Gastroesophageal sphincter (tissue), 4 donors: ENCODE data around the gene CORO6. TPM values are rescaled to one million over a fixed set of nuclear protein-coding genes. Genes with fewer than 3 reads are reported as not detected.

Experiments used
- ATAC-seq: fragments of 150-250 bp; one replicate; pipeline ENCODE4 v1.9.1; 2016; ENCODE audit warnings: mild to moderate bottlenecking, moderate library complexity
- H3K27ac ChIP-seq, 4 donors: fragments of 200-600 bp; sonication (generic) in 3 of 4; 1 replicate in 3 of 4; 2 replicates in 1 of 4; pipeline ENCODE4 v1.5.1; 2016 to 2019
- H3K27me3 ChIP-seq: fragments of 200-600 bp; sonication (generic); one replicate; pipeline ENCODE4 v1.5.1; 2019
- H3K36me3 ChIP-seq, 2 donors: fragments of 200-600 bp; sonication (generic); one replicate each; pipeline ENCODE4 v1.5.1; 2019; ENCODE audit warnings: control low read depth in 1 of 2
- H3K4me1 ChIP-seq, 3 donors: fragments of 200-600 bp; sonication (generic); 1 replicate in 2 of 3; 2 replicates in 1 of 3; pipeline ENCODE4 v1.5.1; 2016 to 2019; ENCODE audit warnings: control low read depth in 2 of 3
- H3K4me3 ChIP-seq, 2 donors: fragments of 200-600 bp; sonication (generic); one replicate each; pipeline ENCODE4 v1.5.1; 2019; ENCODE audit warnings: mild to moderate bottlenecking in 1 of 2, moderate library complexity in 1 of 2
- H3K9me3 ChIP-seq, 3 donors: fragments of 200-600 bp; sonication (generic); one replicate each; pipeline ENCODE4 v1.5.1; 2017 to 2019; ENCODE audit warnings: control low read depth in 2 of 3
- CTCF ChIP-seq, 4 experiments: fragments of 200-600 bp in 2 of 4; fragments of 450-650 bp in 2 of 4; sonication (generic) in 1 of 4; IDR thresholded peaks; one replicate each; pipeline ENCODE4 v1.5.1; 2017 to 2019; ENCODE audit warnings: antibody characterized with exemption in 4 of 4, mild to moderate bottlenecking in 2 of 4, moderate library complexity in 2 of 4
- EP300 ChIP-seq: sonication (generic); formaldehyde crosslinking; IDR thresholded peaks from one replicate; pipeline ENCODE4 v1.6.1; 2017; ENCODE audit warnings: antibody characterized with exemption, mild to moderate bottlenecking
- POLR2A ChIP-seq, 2 donors: fragments of 450-650 bp; IDR thresholded peaks; one replicate each; pipeline ENCODE4 v1.6.1; 2017; ENCODE audit warnings: antibody characterized with exemption in 2 of 2, mild to moderate bottlenecking in 2 of 2, moderate library complexity in 1 of 2
- POLR2AphosphoS5 ChIP-seq: sonication (generic); formaldehyde crosslinking; IDR thresholded peaks from one replicate; pipeline ENCODE4 v1.6.1; 2017; ENCODE audit warnings: antibody characterized with exemption
- WGBS, 2 donors: methylation state at CpG; one replicate each; pipeline ENCODE4 v1.1.5; 2018; ENCODE audit warnings: low coverage in 1 of 2; 5-methylcytosine and 5-hydroxymethylcytosine counted together
- total RNA-seq, 4 donors: library from RNA; depleted of rRNA; stranded (reverse); fragments of >200 nt; gene quantifications; one replicate each; pipeline ENCODE4 v1.1.0, GENCODE V29; 2016

CORO6 gene
- total RNA-seq, 4 donors from 2014 or later, result 18.1 to 138 (median 39.4) TPM

GRCh38 chr17:29594519-29595090 lies 28.1 kb downstream of the CORO6 start:
- no peaks in the 10 kb centered on the region for H3K9me3 ChIP-seq
- no peaks in the 10 kb centered on the region for H3K36me3 ChIP-seq
- H3K4me1 ChIP-seq, result peaks cover 0 to 78% (median 49%) of the 10 kb centered on the region in 3 donors
- TF ChIP-seq EP300 (no peak), POLR2A (IDR thresholded peaks at IDR 0.05) (no peak), CTCF (IDR thresholded peaks at IDR 0.05) (no peak), POLR2AphosphoS5 (no peak)
- WGBS, 2 donors, result 47 to 60% methylated on average over 1 to 2 of the region's 11 CpGs
- H3K4me3 ChIP-seq, result peak overlapping the region in 1 of 2 donors; percentile 76
- no peak for ATAC-seq
- no peaks in the 10 kb centered on the region for H3K27me3 ChIP-seq
- H3K27ac ChIP-seq, result peak overlapping the region in 1 of 4 donors; percentile 76

DNA sequence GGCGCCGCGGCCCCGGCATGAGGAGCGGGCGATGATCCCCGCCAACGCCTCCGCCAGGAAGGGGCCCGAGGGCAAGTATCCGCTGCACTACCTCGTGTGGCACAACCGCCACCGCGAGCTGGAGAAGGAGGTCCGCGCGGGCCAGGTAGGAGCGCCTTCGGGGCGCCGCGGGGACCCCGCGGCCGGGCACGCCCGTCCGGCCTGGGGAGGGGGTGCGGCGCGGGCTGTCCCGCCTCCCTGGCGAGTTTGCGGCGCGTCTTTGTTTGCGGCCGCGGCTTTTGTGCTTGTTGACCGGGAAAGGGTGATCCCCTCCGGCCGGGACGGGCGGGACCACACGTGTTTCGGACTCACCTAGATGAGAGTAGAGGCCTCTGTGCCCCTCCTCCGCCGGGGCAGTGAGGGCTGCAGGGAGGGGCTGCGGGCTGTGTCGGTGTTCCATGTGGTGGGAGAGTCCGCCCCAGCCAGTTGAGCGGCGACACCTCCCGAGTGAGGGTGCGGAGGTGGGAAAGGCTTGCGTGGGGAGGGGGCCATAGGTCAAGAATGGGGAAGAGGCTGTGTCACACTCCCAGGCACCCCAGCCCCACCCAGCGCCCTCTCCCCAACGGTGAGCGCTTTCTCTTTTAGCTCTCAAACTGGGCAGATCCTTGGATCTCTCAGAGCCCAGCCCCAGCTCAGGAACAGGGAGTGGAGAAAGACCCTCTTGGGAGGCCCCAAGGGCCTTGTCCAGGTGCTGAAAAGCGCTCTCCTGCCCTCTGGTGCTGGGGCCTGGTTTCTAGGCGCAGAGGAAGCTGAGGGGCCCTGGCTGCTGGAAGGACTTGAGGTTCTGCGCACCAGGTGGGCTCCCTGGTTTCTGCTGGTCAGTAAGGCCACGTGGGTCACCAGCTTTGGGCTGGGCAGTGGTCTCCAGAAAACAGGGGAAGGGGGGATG lies 28.9 kb downstream of the CORO6 start:
- no peaks in the 10 kb centered on the region for H3K9me3 ChIP-seq
- H3K4me1 ChIP-seq, result peaks cover 0 to 78% (median 49%) of the 10 kb centered on the region in 3 donors
- peak overlapping the region in 3 of 4 donors; percentile 24 to 76 (median 62) for H3K27ac ChIP-seq
- no peak for ATAC-seq
- H3K4me3 ChIP-seq, result peak overlapping the region; percentile 60 to 76
- no CpG with 5 or more reads among the region's 64 CpGs for WGBS, 2 donors
- no peaks in the 10 kb centered on the region for H3K36me3 ChIP-seq
- no peaks in the 10 kb centered on the region for H3K27me3 ChIP-seq
- no peak for TF ChIP-seq POLR2AphosphoS5
- no peak for TF ChIP-seq EP300
- peak in 2 of 4 experiments; percentile 13 to 41 for TF ChIP-seq CTCF (IDR thresholded peaks at IDR 0.05)

DNA sequence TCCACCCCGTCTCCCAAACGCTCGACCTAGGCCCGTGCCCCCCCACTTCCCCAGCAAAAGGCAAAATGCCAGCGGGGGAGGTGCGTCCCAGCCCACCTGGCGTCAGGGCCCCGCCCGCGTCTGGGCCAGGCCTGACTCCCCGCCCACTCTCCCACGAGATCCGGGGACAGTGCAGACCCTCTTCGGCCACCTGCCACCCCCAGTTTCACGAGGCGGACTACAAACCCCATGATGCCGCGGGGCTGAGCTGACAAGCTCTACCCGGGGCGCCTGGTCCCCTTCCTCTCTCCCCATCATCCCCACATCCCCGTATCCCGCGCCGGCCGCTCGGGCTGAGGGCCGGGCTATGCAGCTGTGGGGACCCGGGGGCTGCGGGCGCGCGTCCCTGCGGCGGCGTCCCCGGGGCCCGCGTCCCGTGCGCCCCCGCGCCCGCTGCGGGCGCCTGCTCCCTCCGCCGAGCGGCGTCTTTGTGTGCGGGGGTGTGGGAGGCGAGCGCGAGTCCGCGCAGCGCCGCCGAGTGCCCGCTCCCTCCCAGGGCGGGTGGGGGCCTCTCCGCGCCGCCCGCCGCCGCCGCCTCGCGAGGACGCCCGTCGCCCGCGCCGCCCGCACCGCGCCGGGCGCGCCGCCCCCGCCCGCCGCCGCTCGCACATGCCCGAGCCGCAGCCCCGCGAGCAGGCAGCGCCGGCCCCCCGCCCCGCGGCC lies 29.7 kb downstream of the CORO6 start, which contains the start of gene ANKRD13B:
ANKRD13B (plus strand) TSS at position 283 of the 702 bp plus-strand sequence. CDS start 490 bp downstream, outside the sequence.
- WGBS, 2 donors, result no CpG with 5 or more reads among the region's 96 CpGs

More for the DNA sequence above, 29.7 kb downstream of the CORO6 start, which contains the start of gene ANKRD13B:
- Histone ChIP-seq H3K9me3 (no peaks in the 10 kb centered on the region), H3K4me3 (peak within 1 kb of the TSS; percentile 60 to 89), H3K4me1 (peaks cover 0 to 85% (median 52%) of the 10 kb centered on the region in 3 donors), H3K27me3 (no peaks in the 10 kb centered on the region), H3K27ac (peak within 1 kb of the TSS; percentile 58 to 98 (median 90)), H3K36me3 (no peaks in the 10 kb centered on the region)
- no peak for ATAC-seq
- TF ChIP-seq POLR2A (IDR thresholded peaks at IDR 0.05) (no peak), POLR2AphosphoS5 (no peak), CTCF (IDR thresholded peaks at IDR 0.05) (no peak), EP300 (no peak)
